ENCODE results near the gene SRSF2. TPM values are rescaled to one million over a fixed set of nuclear protein-coding genes. Genes with fewer than 3 reads are reported as not detected.
"Not testable (repeated sequence)": the region's sequence is repeated elsewhere in the genome, so short reads cannot be mapped to it uniquely, and the experiment has no call there.

Gene SRSF2
- total RNA-seq, 1 donor from 2014 or later = 275 TPM

- TF ChIP-seq CTCF (conservative IDR thresholded peaks at IDR 0.05; ENCODE audit: low read depth, low read length) = no peak
- H3K4me3 ChIP-seq (ENCODE audit: low read depth, low read length) = no peak overlapping the region
- DNase-seq (ENCODE audit: low read depth) = no peak
Observed at GRCh38 chr17:76748657-76749056, 11.5 kb upstream of the SRSF2 start.

- no peak for DNase-seq (ENCODE audit: low read depth)
- no peak for TF ChIP-seq CTCF (conservative IDR thresholded peaks at IDR 0.05; ENCODE audit: low read depth, low read length)
- H3K4me3 ChIP-seq (ENCODE audit: low read depth, low read length) = no peak overlapping the region
Observed at GRCh38 chr17:76747716-76748363, 10.7 kb upstream of the SRSF2 start.

- not testable (repeated sequence) for DNase-seq (ENCODE audit: low read depth); H3K4me3 ChIP-seq (ENCODE audit: low read depth, low read length)
Observed at GRCh38 chr17:76745785-76746184, 8.7 kb upstream of the SRSF2 start.

GRCh38 chr17:76744747-76745146 lies 7.6 kb upstream of the SRSF2 start:
- no peak for TF ChIP-seq CTCF (conservative IDR thresholded peaks at IDR 0.05; ENCODE audit: low read depth, low read length)
- DNase-seq (ENCODE audit: low read depth) = no peak
- no peak overlapping the region for H3K4me3 ChIP-seq (ENCODE audit: low read depth, low read length)

GRCh38 chr17:76742958-76743357 lies 5.8 kb upstream of the SRSF2 start:
- DNase-seq (ENCODE audit: low read depth) = no peak
- no peak for TF ChIP-seq CTCF (conservative IDR thresholded peaks at IDR 0.05; ENCODE audit: low read depth, low read length)
- H3K4me3 ChIP-seq (ENCODE audit: low read depth, low read length) = no peak overlapping the region

- TF ChIP-seq CTCF (conservative IDR thresholded peaks at IDR 0.05; ENCODE audit: low read depth, low read length) = no peak
- H3K4me3 ChIP-seq (ENCODE audit: low read depth, low read length) = no peak overlapping the region
- no peak for DNase-seq (ENCODE audit: low read depth)
Observed at GRCh38 chr17:76740329-76741118, 3.4 kb upstream of the SRSF2 start.

GRCh38 chr17:76739568-76740115 lies 2.5 kb upstream of the SRSF2 start:
- not testable (repeated sequence) for H3K4me3 ChIP-seq (ENCODE audit: low read depth, low read length)

GRCh38 chr17:76738468-76738850 lies 1.3 kb upstream of the SRSF2 start:
- no peak for TF ChIP-seq CTCF (conservative IDR thresholded peaks at IDR 0.05; ENCODE audit: low read depth, low read length)
- DNase-seq (ENCODE audit: low read depth) = no peak

More at GRCh38 chr17:76739568-76740115, 2.5 kb upstream of the SRSF2 start:
- DNase-seq (ENCODE audit: low read depth) = not testable (repeated sequence)

More at GRCh38 chr17:76738468-76738850, 1.3 kb upstream of the SRSF2 start:
- peak overlapping the region; percentile 88 for H3K4me3 ChIP-seq (ENCODE audit: low read depth, low read length)

All from epithelial cell of proximal tubule (primary cell).